Measurements from ENCODE around the gene ZNF526.

DNA sequence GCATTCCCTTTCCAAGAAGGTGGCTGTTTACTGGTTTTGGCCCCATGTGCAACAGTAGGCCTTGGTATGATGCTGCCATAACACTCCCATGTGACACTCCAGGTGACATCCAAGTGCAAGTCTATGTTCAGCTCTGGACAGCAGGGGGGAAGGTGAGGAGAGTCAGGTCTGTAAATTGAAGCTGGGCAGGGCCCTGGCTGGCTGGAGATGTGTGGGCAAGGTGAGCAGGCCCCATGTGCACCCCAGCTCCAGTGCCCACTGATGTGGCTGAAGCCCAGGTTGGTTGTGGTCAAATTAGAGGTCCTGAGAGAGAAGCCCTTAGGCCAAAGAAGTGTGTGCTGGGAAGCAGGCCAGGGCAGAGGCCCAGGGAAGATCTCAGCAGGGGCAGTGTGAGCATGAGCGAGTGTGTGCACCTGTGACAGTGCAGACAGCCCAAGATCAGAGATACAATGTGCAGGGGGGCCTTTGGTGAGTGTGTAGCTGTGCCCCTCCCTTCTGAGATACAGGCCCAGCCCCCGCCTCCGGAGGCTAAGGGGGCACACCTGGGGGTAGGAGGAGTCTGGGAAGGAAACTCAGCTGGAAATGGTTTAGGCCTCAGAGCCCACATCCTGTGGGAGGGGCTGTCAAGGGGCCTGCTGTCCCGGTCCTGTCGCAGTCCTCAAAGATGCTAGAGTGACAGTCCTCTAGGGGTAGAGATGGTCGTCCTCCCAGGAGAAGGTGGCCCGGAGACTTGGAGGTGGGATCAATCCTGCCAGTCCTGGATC, 21.3 kb upstream of the ZNF526 start:
- TF ChIP-seq, protein P1, sequence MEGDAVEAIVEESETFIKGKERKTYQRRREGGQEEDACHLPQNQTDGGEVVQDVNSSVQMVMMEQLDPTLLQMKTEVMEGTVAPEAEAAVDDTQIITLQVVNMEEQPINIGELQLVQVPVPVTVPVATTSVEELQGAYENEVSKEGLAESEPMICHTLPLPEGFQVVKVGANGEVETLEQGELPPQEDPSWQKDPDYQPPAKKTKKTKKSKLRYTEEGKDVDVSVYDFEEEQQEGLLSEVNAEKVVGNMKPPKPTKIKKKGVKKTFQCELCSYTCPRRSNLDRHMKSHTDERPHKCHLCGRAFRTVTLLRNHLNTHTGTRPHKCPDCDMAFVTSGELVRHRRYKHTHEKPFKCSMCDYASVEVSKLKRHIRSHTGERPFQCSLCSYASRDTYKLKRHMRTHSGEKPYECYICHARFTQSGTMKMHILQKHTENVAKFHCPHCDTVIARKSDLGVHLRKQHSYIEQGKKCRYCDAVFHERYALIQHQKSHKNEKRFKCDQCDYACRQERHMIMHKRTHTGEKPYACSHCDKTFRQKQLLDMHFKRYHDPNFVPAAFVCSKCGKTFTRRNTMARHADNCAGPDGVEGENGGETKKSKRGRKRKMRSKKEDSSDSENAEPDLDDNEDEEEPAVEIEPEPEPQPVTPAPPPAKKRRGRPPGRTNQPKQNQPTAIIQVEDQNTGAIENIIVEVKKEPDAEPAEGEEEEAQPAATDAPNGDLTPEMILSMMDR (IDR thresholded peaks at IDR 0.05 in 8 of 11, conservative IDR thresholded peaks at IDR 0.05 in 3 of 11), result no peak
- no peak for TF ChIP-seq POLR2A (IDR thresholded peaks at IDR 0.05)
